ENCODE data around the gene PCBP2.

DNA sequence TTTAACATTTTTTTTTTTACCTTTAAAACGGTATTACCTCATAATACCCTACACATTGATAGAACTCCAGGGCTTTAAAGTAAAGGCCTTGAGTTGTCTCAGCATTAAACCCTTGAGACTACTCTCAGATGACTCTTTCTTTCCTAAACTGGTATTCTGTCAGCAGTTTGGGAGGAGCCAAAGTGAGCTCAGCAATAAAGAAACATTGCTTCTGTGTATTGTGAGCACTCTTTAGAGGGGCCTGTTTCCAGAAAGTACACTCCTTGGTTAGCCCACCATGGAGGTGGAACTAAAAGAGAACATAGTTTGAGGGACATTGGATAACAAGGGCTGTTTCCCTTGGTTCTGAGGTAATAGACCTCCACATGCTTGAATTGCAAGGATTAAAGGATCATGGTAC, 27.0 kb downstream of the PCBP2 start:
- TF ChIP-seq, protein P1, sequence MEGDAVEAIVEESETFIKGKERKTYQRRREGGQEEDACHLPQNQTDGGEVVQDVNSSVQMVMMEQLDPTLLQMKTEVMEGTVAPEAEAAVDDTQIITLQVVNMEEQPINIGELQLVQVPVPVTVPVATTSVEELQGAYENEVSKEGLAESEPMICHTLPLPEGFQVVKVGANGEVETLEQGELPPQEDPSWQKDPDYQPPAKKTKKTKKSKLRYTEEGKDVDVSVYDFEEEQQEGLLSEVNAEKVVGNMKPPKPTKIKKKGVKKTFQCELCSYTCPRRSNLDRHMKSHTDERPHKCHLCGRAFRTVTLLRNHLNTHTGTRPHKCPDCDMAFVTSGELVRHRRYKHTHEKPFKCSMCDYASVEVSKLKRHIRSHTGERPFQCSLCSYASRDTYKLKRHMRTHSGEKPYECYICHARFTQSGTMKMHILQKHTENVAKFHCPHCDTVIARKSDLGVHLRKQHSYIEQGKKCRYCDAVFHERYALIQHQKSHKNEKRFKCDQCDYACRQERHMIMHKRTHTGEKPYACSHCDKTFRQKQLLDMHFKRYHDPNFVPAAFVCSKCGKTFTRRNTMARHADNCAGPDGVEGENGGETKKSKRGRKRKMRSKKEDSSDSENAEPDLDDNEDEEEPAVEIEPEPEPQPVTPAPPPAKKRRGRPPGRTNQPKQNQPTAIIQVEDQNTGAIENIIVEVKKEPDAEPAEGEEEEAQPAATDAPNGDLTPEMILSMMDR (IDR thresholded peaks at IDR 0.05; ENCODE audit: low read depth, low read length): no peak
- TF ChIP-seq POLR2A (IDR thresholded peaks at IDR 0.05; ENCODE audit: extremely low read depth, insufficient read length): no peak

Data from NB4 (cell line).